Liver (tissue), 9 donors: ENCODE results near the gene CD82. TPM values are rescaled to one million over a fixed set of nuclear protein-coding genes. Genes with fewer than 3 reads are reported as not detected.

Source experiments
- DNase-seq: peaks from one replicate; pipeline ENCODE4 v3.0.0-alpha.2; 2017; ENCODE audit warnings: low spot score
- H3K27ac ChIP-seq, 2 donors: one replicate each; pipeline ENCODE4 v1.7.0; 2013; ENCODE audit warnings: inconsistent platforms in 2 of 2, low read length in 2 of 2, control low read depth in 1 of 2, low read depth in 1 of 2, mild to moderate bottlenecking in 1 of 2
- H3K27me3 ChIP-seq, 4 donors: one replicate each; pipeline versions ENCODE4 v1.6.1 to v1.7.0; 2013; ENCODE audit warnings: low read length in 3 of 4, inconsistent platforms in 1 of 4, mild to moderate bottlenecking in 1 of 4, moderate library complexity in 1 of 4; ENCODE audit not compliant: control insufficient read depth in 4 of 4, insufficient read depth in 4 of 4
- H3K36me3 ChIP-seq, 4 donors: one replicate each; pipeline versions ENCODE4 v1.6.1 to v1.7.0; 2013; ENCODE audit warnings: low read length in 3 of 4, mild to moderate bottlenecking in 3 of 4, low read depth in 1 of 4, moderate library complexity in 1 of 4; ENCODE audit not compliant: control insufficient read depth in 4 of 4, insufficient read depth in 3 of 4
- H3K4me1 ChIP-seq, 4 donors: one replicate each; pipeline versions ENCODE4 v1.6.1 to v1.7.0; 2013; ENCODE audit warnings: low read length in 3 of 4, mild to moderate bottlenecking in 3 of 4, moderate library complexity in 1 of 4; ENCODE audit not compliant: control insufficient read depth in 4 of 4, insufficient read depth in 4 of 4
- H3K4me3 ChIP-seq, 3 donors: one replicate each; pipeline versions ENCODE4 v1.6.1 to v1.7.0; 2013; ENCODE audit warnings: low read length in 3 of 3, control low read depth in 1 of 3, low read depth in 1 of 3, mild to moderate bottlenecking in 1 of 3
- H3K9ac ChIP-seq, 2 donors: one replicate each; pipeline ENCODE4 v1.7.0; 2013; ENCODE audit warnings: low read length in 2 of 2, mild to moderate bottlenecking in 2 of 2, moderate library complexity in 2 of 2, control low read depth in 1 of 2, low read depth in 1 of 2
- H3K9me3 ChIP-seq, 4 donors: one replicate each; pipeline versions ENCODE4 v1.6.1 to v1.7.0; 2013; ENCODE audit warnings: low read length in 3 of 4; ENCODE audit not compliant: control insufficient read depth in 4 of 4
- EGR1 ChIP-seq, 2 donors: IDR thresholded peaks; 2 replicates each; pipeline ENCODE4 v1.6.1; 2016 to 2018; ENCODE audit warnings: antibody characterized with exemption in 2 of 2, low read depth in 2 of 2
- FOXA1 ChIP-seq: IDR thresholded peaks from 2 replicates; pipeline ENCODE4 v1.6.1; 2016; ENCODE audit warnings: antibody characterized with exemption
- FOXA2 ChIP-seq: IDR thresholded peaks from 2 replicates; pipeline ENCODE4 v1.6.1; 2016; ENCODE audit warnings: antibody characterized with exemption
- GABPA ChIP-seq, 2 donors: IDR thresholded peaks in 1 of 2; conservative IDR thresholded peaks in 1 of 2; 2 replicates each; pipeline ENCODE4 v1.6.1; 2016; ENCODE audit warnings: antibody characterized with exemption in 2 of 2, mild to moderate bottlenecking in 1 of 2, moderate library complexity in 1 of 2
- HNF4A ChIP-seq, 2 donors: conservative IDR thresholded peaks; 2 replicates each; pipeline ENCODE4 v1.6.1; 2016; ENCODE audit warnings: antibody characterized with exemption in 2 of 2, mild to moderate bottlenecking in 2 of 2
- HNF4G ChIP-seq: IDR thresholded peaks from 2 replicates; pipeline ENCODE4 v1.6.1; 2016; ENCODE audit warnings: antibody characterized with exemption
- JUND ChIP-seq, 2 donors: IDR thresholded peaks; 2 replicates each; pipeline ENCODE4 v1.6.1; 2016; ENCODE audit warnings: antibody characterized with exemption in 2 of 2
- NR2F2 ChIP-seq: IDR thresholded peaks from 2 replicates; pipeline ENCODE4 v1.6.1; 2016; ENCODE audit warnings: antibody characterized with exemption
- RAD21 ChIP-seq, 2 donors: IDR thresholded peaks; 2 replicates each; pipeline ENCODE4 v1.6.1; 2016; ENCODE audit warnings: antibody characterized with exemption in 2 of 2, mild to moderate bottlenecking in 2 of 2
- RXRA ChIP-seq, 2 donors: IDR thresholded peaks; 2 replicates each; pipeline ENCODE4 v1.6.1; 2017 to 2018; ENCODE audit warnings: antibody characterized with exemption in 2 of 2, mild to moderate bottlenecking in 1 of 2
- SP1 ChIP-seq: IDR thresholded peaks from 2 replicates; pipeline ENCODE4 v1.6.1; 2018; ENCODE audit warnings: antibody characterized with exemption, mild to moderate bottlenecking
- TAF1 ChIP-seq: conservative IDR thresholded peaks from 2 replicates; pipeline ENCODE4 v1.6.1; 2016; ENCODE audit warnings: antibody characterized with exemption, mild to moderate bottlenecking
- YY1 ChIP-seq: IDR thresholded peaks from 2 replicates; pipeline ENCODE4 v1.6.1; 2016; ENCODE audit warnings: antibody characterized with exemption, mild to moderate bottlenecking
- WGBS: extraction: QIAGEN DNeasy Blood & Tissue Kit; methylation state at CpG from one replicate; pipeline ENCODE4 v1.1.7; 2013; 5-methylcytosine and 5-hydroxymethylcytosine counted together
- polyA plus RNA-seq, 2 donors: library from polyadenylated mRNA; stranded (reverse) in 1 of 2; unstranded in 1 of 2; fragments of 200-250 nt in 1 of 2; fragments of >200 nt in 1 of 2; fragmentation: Nextera tagmentation in 1 of 2; extraction: Ambion mirVana in 1 of 2; gene quantifications; one replicate each; pipeline versions ENCODE4 v1.2.1 to v1.2.3, GENCODE V29; 2013 to 2015
- total RNA-seq, 2 donors: library from RNA; depleted of rRNA; stranded (reverse); fragments of >200 nt; gene quantifications; one replicate each; pipeline ENCODE4 v1.2.3, GENCODE V29; 2014
- TF ChIP-seq, protein P1 (sequence below): IDR thresholded peaks from 2 replicates; pipeline ENCODE4 v1.6.1; 2016; ENCODE audit warnings: antibody characterized with exemption
- TF ChIP-seq, protein P2 (sequence below): fragments of 150-350 bp; IDR thresholded peaks from 2 replicates; pipeline ENCODE4 v1.5.1; 2017; ENCODE audit warnings: improper control_type of control experiment, low read depth, low read length; ENCODE audit not compliant: missing input control
- TF ChIP-seq, protein P3 (sequence below): IDR thresholded peaks from 2 replicates; pipeline ENCODE4 v1.6.1; 2016; ENCODE audit warnings: antibody characterized with exemption
- TF ChIP-seq, protein P4 (sequence below): IDR thresholded peaks from 2 replicates; pipeline ENCODE4 v1.6.1; 2016; ENCODE audit warnings: antibody characterized with exemption
- TF ChIP-seq, protein P5 (sequence below): IDR thresholded peaks from 2 replicates; pipeline ENCODE4 v1.6.1; 2016; ENCODE audit warnings: antibody characterized with exemption, mild to moderate bottlenecking
- donor health status: healthy.
- donor health status: healthy.
- donor health status: healthy.
- donor health status: healthy.
- donor health status: healthy.

CD82 gene
- total and polyA plus RNA-seq, 4 donors, result 27.4 to 82.6 (median 47.8) TPM

DNA sequence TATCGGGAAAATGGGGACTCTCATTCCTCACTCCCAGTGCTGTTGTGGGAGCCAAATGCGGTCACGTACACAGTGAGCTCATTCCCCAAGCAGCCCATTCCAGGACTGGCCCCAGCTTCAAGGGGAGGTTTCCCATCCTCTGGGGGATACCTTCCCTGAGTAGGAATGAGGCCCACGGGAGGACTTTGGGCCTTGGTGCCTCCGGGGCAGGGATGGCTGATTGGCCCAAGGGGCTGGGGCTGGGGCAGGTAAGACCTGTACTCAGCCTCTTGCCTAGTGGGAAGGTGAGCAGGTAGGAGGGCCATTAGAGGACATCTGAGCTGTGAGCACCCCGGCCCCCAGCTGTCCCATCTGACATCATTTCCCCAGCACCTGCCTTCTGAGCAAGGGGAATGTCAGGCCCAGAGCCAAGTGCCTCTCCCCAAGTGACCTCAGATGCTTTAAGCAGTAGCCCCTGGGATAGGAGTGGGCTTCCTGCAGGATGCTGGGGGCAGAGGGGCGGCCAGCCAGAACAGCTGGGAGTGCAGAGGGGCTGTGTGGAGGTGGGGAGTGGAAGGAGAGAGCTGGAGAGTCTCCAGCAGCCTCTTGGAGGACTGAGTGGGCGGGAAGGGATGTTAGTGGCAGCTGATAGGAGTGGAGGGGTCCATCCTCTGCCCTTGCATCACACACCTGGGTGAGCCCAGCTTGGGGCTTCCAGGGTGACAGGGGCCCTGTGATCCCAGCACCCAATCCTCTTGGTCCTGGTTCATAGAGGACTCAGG is 58.4 kb downstream of the CD82 start:
- H3K4me1 ChIP-seq, result peaks cover 5 to 14% (median 11%) of the 10 kb centered on the region in 4 donors
- no peak overlapping the region for H3K4me3 ChIP-seq
- H3K9me3 ChIP-seq, result no peaks in the 10 kb centered on the region
- TF ChIP-seq EGR1 (IDR thresholded peaks at IDR 0.05; ENCODE audit: low read depth in 2 of 2) (peak in 1 of 2 donors; percentile 7), FOXA2 (no peak), GABPA (IDR thresholded peaks at IDR 0.05 in 1 of 2, conservative IDR thresholded peaks at IDR 0.05 in 1 of 2) (no peak)
- TF ChIP-seq, protein P1, sequence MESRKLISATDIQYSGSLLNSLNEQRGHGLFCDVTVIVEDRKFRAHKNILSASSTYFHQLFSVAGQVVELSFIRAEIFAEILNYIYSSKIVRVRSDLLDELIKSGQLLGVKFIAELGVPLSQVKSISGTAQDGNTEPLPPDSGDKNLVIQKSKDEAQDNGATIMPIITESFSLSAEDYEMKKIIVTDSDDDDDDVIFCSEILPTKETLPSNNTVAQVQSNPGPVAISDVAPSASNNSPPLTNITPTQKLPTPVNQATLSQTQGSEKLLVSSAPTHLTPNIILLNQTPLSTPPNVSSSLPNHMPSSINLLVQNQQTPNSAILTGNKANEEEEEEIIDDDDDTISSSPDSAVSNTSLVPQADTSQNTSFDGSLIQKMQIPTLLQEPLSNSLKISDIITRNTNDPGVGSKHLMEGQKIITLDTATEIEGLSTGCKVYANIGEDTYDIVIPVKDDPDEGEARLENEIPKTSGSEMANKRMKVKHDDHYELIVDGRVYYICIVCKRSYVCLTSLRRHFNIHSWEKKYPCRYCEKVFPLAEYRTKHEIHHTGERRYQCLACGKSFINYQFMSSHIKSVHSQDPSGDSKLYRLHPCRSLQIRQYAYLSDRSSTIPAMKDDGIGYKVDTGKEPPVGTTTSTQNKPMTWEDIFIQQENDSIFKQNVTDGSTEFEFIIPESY, result no peak
- H3K9ac ChIP-seq, result no peak overlapping the region
- H3K27ac ChIP-seq, result no peak overlapping the region
- 62% methylated on average over 8 of the region's 8 CpGs for WGBS
- no peaks in the 10 kb centered on the region for H3K27me3 ChIP-seq
- peak; percentile 28 for DNase-seq
- no peaks in the 10 kb centered on the region for H3K36me3 ChIP-seq

DNA sequence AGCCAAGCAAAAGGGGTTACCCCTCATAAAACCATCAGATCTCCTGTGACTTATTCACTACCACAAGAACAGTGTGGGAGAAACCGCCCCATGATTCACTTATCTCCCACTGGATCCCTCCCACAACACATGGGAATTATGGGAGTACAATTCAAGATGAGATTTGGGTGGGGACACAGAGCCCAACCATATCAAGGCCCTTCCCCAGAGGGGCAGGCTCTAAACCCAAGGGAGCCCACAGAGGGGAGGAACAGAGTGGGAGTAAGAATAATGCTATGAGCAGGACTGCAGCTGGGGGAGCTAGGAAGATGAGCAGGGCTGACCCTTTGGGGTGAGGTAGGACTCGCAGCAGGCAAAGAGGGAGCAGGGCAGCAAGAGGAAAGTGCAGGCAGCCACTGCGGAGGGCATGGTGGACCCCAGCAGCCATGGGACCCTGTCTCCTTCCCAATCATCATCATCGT is 59.3 kb downstream of the CD82 start:
- no peak for TF ChIP-seq EGR1 (IDR thresholded peaks at IDR 0.05; ENCODE audit: low read depth in 2 of 2)
- no peak for TF ChIP-seq RAD21 (IDR thresholded peaks at IDR 0.05)
- no peak for TF ChIP-seq RXRA (IDR thresholded peaks at IDR 0.05)
- no peak for TF ChIP-seq HNF4A (conservative IDR thresholded peaks at IDR 0.05)
- no peak for TF ChIP-seq TAF1
- no peak for TF ChIP-seq GABPA (IDR thresholded peaks at IDR 0.05 in 1 of 2, conservative IDR thresholded peaks at IDR 0.05 in 1 of 2)
- TF ChIP-seq, protein P2, sequence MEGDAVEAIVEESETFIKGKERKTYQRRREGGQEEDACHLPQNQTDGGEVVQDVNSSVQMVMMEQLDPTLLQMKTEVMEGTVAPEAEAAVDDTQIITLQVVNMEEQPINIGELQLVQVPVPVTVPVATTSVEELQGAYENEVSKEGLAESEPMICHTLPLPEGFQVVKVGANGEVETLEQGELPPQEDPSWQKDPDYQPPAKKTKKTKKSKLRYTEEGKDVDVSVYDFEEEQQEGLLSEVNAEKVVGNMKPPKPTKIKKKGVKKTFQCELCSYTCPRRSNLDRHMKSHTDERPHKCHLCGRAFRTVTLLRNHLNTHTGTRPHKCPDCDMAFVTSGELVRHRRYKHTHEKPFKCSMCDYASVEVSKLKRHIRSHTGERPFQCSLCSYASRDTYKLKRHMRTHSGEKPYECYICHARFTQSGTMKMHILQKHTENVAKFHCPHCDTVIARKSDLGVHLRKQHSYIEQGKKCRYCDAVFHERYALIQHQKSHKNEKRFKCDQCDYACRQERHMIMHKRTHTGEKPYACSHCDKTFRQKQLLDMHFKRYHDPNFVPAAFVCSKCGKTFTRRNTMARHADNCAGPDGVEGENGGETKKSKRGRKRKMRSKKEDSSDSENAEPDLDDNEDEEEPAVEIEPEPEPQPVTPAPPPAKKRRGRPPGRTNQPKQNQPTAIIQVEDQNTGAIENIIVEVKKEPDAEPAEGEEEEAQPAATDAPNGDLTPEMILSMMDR, result no peak
- no peak for TF ChIP-seq JUND (IDR thresholded peaks at IDR 0.05)
- TF ChIP-seq, protein P3, sequence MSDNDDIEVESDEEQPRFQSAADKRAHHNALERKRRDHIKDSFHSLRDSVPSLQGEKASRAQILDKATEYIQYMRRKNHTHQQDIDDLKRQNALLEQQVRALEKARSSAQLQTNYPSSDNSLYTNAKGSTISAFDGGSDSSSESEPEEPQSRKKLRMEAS, result no peak
- TF ChIP-seq NR2F2, result no peak
- TF ChIP-seq, protein P4, sequence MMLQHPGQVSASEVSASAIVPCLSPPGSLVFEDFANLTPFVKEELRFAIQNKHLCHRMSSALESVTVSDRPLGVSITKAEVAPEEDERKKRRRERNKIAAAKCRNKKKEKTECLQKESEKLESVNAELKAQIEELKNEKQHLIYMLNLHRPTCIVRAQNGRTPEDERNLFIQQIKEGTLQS, result no peak
- no peak for TF ChIP-seq FOXA2
- TF ChIP-seq, protein P5, sequence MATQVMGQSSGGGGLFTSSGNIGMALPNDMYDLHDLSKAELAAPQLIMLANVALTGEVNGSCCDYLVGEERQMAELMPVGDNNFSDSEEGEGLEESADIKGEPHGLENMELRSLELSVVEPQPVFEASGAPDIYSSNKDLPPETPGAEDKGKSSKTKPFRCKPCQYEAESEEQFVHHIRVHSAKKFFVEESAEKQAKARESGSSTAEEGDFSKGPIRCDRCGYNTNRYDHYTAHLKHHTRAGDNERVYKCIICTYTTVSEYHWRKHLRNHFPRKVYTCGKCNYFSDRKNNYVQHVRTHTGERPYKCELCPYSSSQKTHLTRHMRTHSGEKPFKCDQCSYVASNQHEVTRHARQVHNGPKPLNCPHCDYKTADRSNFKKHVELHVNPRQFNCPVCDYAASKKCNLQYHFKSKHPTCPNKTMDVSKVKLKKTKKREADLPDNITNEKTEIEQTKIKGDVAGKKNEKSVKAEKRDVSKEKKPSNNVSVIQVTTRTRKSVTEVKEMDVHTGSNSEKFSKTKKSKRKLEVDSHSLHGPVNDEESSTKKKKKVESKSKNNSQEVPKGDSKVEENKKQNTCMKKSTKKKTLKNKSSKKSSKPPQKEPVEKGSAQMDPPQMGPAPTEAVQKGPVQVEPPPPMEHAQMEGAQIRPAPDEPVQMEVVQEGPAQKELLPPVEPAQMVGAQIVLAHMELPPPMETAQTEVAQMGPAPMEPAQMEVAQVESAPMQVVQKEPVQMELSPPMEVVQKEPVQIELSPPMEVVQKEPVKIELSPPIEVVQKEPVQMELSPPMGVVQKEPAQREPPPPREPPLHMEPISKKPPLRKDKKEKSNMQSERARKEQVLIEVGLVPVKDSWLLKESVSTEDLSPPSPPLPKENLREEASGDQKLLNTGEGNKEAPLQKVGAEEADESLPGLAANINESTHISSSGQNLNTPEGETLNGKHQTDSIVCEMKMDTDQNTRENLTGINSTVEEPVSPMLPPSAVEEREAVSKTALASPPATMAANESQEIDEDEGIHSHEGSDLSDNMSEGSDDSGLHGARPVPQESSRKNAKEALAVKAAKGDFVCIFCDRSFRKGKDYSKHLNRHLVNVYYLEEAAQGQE, result no peak
- no peak for TF ChIP-seq SP1
- TF ChIP-seq YY1, result no peak
- TF ChIP-seq FOXA1, result no peak
- TF ChIP-seq, protein P1, result no peak
- no peak for TF ChIP-seq HNF4G
- Histone ChIP-seq H3K27me3 (no peaks in the 10 kb centered on the region), H3K9me3 (no peaks in the 10 kb centered on the region), H3K27ac (no peak overlapping the region), H3K36me3 (no peaks in the 10 kb centered on the region), H3K4me1 (peaks cover 5 to 14% (median 11%) of the 10 kb centered on the region in 4 donors), H3K4me3 (no peak overlapping the region), H3K9ac (no peak overlapping the region)
- DNase-seq, result peak; percentile 26
- 96% methylated on average over 4 of the region's 4 CpGs for WGBS
